HTR-8/SVneo (cell line): ENCODE results near the gene GLUL.

Experiments
- DNase-seq: peaks from one replicate; pipeline ENCODE4 v3.0.0; 2011; ENCODE audit warnings: low spot score, mixed read lengths; ENCODE audit not compliant: insufficient read length
- FAIRE-seq: peaks from 2 replicates; lab custom pipeline; 2011; peaks lifted over from hg19 to GRCh38; lab: Jason Lieb, UNC

GLUL gene

DNA sequence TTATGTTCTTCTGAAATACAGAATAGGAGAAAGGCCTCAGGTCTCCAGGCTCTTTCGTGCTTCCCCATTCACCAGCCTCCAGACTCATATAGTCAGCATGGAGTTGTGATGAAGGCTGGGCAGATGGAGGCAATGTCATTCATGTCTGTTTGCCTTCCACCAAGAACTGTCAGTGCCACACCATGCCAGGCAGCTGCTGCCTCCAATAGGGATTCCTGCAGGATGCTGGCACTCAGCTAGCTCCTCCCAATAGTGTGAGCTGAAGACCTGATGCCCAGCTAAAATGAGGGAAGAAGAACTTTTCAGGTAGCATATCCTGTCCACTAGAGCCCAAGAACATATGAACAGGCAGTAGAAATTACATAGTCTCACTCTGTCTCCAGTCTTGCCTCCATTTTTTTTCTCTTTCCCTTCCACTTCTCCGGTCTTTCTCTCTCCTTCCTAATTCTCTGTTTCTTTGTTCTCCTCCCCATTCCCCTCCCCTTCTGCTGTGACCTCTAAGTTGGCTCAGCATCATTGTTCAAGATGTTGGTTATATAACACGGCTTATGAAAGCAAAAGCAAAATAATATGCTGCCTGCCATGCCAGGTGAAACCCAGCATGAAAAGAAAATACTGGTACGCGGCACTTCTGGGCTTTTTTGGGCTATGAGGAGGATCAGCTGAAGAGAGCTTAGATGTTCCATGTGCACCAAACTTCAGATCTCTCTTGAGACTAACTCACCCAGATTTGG, 17.3 kb downstream of the GLUL start:
- FAIRE-seq: no peak

GRCh38 chr1:182370532-182370931, 21.1 kb downstream of the GLUL start:
- DNase-seq (no peak), FAIRE-seq (no peak)

More for the DNA sequence above, 17.3 kb downstream of the GLUL start:
- DNase-seq: no peak

DNA sequence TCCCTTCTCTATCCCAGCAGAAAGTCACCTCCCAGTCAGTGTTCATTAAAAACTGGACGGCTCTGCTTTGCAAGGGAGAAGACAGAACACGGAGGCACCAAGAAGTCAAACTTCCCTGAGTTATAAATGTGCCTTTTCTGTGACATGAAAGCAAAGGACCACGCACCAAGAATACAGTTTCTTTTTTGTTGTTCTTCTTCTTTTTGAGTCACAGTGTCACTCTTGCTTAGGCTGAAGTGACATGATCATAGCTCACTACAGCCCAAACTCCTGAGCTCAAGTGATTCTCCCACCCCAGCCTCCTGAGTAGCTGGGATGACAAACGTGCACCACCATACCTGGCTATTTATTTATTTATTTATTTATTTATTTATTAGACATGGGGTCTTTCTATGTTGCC, 22.7 kb downstream of the GLUL start:
- no peak for FAIRE-seq
- no peak for DNase-seq

DNA sequence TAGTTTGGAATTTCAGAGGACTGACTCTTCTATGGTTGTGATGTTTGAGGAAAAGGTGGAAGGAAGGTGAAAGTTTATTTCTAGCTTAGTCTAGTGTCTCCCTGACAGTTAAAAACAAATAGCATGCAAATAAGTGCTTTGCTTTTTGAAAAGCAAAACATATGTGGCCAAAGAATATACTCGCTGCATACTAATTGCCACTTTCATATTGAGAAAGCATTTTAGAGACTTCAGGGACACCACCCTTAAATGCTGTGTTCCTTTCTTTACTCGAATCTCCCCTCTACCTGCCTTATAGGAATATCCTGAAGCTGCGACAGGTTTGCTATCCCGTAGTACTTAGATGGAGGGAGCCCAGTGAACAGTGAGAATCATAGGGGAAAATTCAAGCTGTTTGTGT, 23.2 kb downstream of the GLUL start:
- no peak for DNase-seq

GRCh38 chr1:182367926-182368325, 23.7 kb downstream of the GLUL start:
- DNase-seq: no peak
- no peak for FAIRE-seq

More for the DNA sequence above, 23.2 kb downstream of the GLUL start:
- no peak for FAIRE-seq

DNA sequence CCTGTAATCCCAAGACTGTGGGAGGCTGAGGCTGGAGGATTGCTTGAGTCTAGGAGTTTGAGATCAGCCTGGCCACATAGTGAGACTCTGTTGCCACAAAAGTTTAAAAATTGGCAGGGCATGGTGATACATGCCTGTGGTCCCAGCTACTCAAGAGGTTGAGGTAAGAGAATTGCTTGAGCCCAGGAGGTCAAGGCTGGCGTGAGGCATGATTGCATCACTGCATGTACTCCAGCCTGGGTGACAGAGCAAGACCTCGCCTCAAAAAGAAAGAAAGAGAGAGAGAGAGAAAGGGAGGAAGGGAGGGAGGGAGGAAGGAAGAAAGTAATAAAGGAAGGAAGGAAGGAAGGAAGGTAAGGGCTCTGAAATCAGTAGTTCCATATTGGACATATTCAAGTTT, 25.0 kb downstream of the GLUL start:
- no peak for FAIRE-seq
- DNase-seq: no peak

DNA sequence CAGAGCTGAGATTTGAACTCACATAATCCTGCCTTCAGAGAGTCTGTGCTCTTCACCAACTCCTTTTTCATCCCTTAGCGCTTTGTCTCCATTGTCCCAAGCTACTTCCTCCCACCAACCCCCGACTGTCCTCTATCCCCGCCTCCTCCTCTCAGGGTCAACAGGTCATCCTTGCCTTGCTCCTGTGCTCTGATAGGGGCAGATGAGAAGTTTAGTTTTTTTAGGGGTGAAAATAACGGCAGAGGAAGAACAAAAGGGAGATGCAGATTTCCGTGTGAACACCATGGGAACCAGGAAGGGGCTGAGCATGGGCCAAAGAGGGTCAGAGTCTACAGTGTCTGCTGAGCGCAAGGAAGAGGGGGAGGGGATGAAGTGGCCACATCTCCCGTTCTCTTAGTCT, 31.9 kb downstream of the GLUL start:
- FAIRE-seq (no peak), DNase-seq (no peak)

DNA sequence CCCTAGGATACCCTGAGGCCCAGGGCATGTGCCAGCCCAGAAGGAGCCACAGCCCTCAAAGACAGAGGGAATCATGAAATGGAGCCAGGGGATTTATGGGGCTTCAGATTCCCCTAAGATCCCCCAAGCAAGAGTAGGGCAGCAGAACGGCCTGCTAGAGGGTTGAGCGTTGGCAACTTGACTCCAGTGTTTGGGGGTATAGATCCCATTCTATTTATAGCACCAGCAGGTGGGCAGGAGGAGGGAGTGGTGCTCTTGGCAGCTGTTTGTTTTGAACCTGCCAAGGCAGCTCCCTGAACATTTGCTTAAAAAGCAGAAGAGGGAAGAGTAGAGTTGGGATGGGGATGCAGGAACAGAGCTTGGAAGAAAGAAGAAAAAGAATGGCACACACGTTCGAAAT, 33.7 kb downstream of the GLUL start:
- DNase-seq (no peak), FAIRE-seq (no peak)

DNA sequence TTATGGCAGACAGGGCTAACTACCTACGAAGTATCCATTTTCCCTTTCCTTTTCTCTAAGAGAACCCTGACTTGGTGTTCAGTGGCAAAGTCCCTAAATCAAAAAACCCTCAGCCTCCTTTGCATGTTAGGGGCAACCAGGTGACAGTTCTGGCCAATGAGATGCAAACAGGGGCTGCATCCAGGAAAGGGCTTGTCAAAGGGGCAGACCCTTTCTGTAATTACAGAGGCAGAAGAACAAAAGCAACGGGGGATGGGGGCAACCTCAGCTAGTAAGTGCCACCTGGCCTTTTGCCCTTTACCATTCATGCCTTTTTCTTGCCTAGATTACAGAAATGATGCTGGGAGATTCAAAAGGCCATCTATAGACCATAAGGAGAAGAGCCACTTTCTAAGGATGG, 34.4 kb downstream of the GLUL start:
- no peak for FAIRE-seq
- no peak for DNase-seq

DNA sequence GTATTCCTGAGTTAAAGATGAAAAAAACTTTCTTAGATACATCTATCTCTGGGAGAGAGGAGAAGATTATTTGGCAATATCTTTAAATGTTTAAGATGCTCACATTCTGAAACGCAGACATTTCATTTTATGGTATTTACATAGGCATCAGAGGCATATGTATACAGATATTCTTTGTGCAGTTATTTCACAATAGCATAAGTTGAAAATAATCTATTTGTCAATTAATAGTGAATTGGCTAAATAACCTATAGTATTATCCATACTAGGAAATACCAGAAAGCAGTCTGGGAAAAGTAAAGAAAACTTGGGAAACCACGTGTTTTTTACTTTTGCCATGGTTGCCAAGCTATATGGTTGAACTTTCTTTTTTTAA, 35.9 kb downstream of the GLUL start:
- DNase-seq: no peak
- no peak for FAIRE-seq

- DNase-seq (no peak), FAIRE-seq (no peak)
Observed at GRCh38 chr1:182351790-182352364, 39.7 kb downstream of the GLUL start.

DNA sequence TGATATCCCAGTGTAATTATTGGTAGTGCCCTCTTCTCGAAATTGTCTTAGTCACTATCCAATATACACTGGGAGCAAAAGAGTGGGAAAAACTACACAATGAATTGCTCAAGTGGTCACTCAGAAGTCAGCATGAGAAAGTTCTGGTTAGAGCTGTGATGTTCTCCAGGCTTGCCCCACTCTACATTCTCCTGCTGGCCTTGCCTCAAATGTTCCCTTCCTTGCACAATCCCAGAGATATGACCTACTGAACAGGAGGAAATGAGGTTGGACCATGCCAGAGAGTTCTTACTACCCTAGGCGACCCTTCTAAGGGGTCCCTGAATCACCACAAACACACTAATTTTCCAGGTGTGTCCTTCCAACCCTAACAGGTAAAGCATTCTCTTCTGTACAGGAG, 40.8 kb downstream of the GLUL start:
- no peak for FAIRE-seq

DNA sequence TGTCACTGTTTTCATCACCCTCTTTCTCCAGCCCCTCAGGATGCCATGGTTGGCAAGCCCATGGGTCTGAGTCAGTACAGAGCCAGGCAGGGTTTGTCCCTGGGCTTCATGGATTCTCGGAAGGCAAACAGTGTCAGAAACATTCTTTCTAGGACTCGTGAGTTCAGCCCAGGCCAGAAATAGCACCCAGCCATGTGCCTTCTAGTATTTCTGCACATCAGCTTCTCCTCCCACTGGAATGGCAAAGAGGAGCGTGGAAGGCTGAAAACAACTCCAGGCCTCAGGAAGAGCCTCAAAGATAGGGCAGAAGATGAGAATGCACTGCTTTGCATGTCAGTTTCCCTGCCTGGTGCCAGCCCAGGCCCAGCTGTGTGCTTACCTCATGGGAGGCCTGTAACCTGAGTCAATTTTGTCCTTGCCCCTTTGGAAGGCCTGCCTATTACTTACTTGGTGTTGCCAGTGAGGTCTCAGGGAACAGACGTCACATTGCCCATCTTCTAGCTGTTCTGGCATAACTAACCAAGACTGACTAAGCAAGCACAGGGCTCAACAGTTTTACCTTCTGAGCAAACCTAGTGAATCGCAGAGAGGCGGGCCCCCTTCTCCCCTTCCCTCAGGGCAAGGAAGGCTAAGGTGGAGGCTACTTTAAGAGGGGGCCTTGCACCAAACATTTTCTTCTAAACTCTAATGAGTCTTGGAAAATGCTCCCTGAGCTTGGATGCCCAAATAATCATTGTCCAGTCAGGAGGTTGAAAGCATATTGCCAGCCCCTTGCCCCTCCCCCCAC, 42.4 kb downstream of the GLUL start:
- FAIRE-seq (no peak), DNase-seq (no peak)

More for the DNA sequence above, 40.8 kb downstream of the GLUL start:
- DNase-seq: no peak

DNA sequence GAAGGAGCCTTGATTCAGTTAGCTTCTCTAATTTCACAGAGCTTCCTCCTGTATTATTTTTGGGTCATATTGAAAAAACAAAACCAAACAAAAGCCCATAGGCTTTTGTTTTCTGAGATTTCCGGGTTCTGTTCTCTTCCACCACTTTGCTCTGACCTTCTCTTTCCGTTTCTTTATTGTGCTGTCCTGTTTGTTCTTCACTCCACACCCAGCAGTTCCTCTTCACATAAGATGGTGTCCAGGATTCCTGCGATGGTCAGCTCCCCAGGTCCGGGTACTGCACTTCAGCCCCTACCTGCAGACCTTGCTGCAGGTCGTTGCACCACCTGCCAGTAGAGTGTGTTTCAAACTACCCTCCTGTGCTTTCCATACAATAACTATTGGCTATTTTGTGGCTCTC, 44.6 kb downstream of the GLUL start:
- FAIRE-seq: no peak

DNA sequence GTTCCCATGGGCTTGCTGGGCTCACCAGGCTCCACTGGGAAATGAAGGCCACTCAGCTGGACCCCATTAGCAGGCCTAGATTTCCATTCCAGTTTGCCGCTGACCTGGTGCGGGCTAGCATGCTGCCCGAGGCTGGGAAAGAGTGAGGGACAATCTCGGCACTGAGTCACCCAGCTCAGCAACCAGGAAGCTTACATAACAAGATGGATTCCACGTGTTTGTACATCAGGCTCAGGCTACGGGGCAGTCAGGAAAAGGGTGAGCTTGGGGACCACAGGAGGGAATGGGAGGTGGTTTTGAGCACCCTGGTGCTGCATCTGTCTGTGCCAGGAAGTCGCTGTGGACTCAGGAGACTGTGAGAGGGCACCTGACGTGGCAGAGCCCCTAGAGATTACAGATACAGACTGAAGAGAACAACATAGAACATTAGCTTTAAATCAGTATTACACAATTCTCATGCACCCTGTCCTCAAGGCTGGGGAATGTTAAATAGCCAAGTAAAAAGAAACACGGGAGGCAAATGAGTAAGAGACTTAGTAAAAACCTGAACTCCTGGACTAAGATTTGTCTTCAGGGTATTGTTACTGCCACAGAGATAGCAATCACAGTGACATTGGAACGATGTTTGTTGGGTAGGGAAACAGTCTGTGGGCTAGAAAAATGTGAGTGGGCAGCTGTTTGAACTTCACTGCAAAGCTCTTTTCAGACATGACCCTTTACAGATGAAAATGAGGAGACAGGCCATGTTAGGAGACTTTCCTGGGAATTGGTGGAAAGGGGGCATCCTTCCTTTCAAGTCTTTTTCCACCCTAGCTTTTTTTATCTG, 51.1 kb downstream of the GLUL start:
- no peak for FAIRE-seq
- DNase-seq: no peak

More for the DNA sequence above, 44.6 kb downstream of the GLUL start:
- DNase-seq: no peak

- no peak for DNase-seq
- no peak for FAIRE-seq
Observed at GRCh38 chr1:182339684-182340083, 51.9 kb downstream of the GLUL start.

GRCh38 chr1:182338806-182339370, 52.7 kb downstream of the GLUL start:
- FAIRE-seq (no peak), DNase-seq (no peak)

- DNase-seq: no peak
Observed at GRCh38 chr1:182337736-182338571, 53.6 kb downstream of the GLUL start.

More at GRCh38 chr1:182337736-182338571, 53.6 kb downstream of the GLUL start:
- no peak for FAIRE-seq
